Testis (tissue), 2 donors: ENCODE data around the gene SUPT3H.

Experiments
- CTCF ChIP-seq, 3 experiments: fragments of 450-650 bp in 2 of 3; fragments of 200-600 bp in 1 of 3; sonication (generic) in 1 of 3; IDR thresholded peaks; one replicate each; pipeline ENCODE4 v1.5.1; 2016 to 2019; ENCODE audit warnings: antibody characterized with exemption in 3 of 3, mild to moderate bottlenecking in 2 of 3, moderate library complexity in 1 of 3
- POLR2A ChIP-seq: fragments of 450-650 bp; IDR thresholded peaks from one replicate; pipeline ENCODE4 v1.6.1; 2017; ENCODE audit warnings: antibody characterized with exemption, mild to moderate bottlenecking, moderate library complexity

- TF ChIP-seq POLR2A: no peak
- no peak for TF ChIP-seq CTCF (IDR thresholded peaks at IDR 0.05)
Measured at GRCh38 chr6:44820759-44821158, 557.0 kb downstream of the SUPT3H start.
